ENCODE data around the gene NRG2. TPM values are rescaled to one million over a fixed set of nuclear protein-coding genes. Genes with fewer than 3 reads are reported as not detected.

NRG2 gene
- 10 to 100 TPM in 1 of 4 donors, 1 to 10 TPM in 2, not detected in 1; 2.5 to 21.2 (median 4.5) TPM for total RNA-seq

- Histone ChIP-seq H3K27ac (peak within 1 kb of the TSS; percentile 37 to 57), H3K27me3 (no peaks in the 10 kb centered on the region), H3K4me1 (peaks cover 0 to 4% of the 10 kb centered on the region in 2 donors), H3K36me3 (no peaks in the 10 kb centered on the region), H3K4me3 (peak within 1 kb of the TSS; percentile 50 to 75), H3K9me3 (no peaks in the 10 kb centered on the region)
- no peak for TF ChIP-seq POLR2A (IDR thresholded peaks at IDR 0.05)
- peak; percentile 33 to 78 (median 56) for TF ChIP-seq CTCF (IDR thresholded peaks at IDR 0.05)
- intact Hi-C loops (cut with DNase I; ENCODE audit: low total_unique reads) = no loop called here
- DNase-seq = peak; percentile 67 to 73
These were observed at the start of gene NRG2 for GRCh38 chr5:140042643-140043507. Gene NRG2 (minus strand): TSS chr5:140043299.

GRCh38 chr5:140090251-140090650, 47.2 kb upstream of the NRG2 start:
- no peaks in the 10 kb centered on the region for H3K4me1 ChIP-seq
- TF ChIP-seq POLR2A (IDR thresholded peaks at IDR 0.05) (no peak), CTCF (IDR thresholded peaks at IDR 0.05) (no peak)
- no peaks in the 10 kb centered on the region for H3K36me3 ChIP-seq
- no peak overlapping the region for H3K4me3 ChIP-seq
- H3K9me3 ChIP-seq = peaks cover 0 to 8% of the 10 kb centered on the region in 2 donors
- H3K27ac ChIP-seq = no peak overlapping the region
- intact Hi-C loops (cut with DNase I; ENCODE audit: low total_unique reads) = no loop called here
- H3K27me3 ChIP-seq = no peaks in the 10 kb centered on the region
- no peak for DNase-seq

- Histone ChIP-seq H3K27ac (no peak overlapping the region), H3K4me3 (no peak overlapping the region), H3K36me3 (no peaks in the 10 kb centered on the region), H3K4me1 (no peaks in the 10 kb centered on the region), H3K9me3 (no peaks in the 10 kb centered on the region), H3K27me3 (no peaks in the 10 kb centered on the region)
- TF ChIP-seq POLR2A (IDR thresholded peaks at IDR 0.05) (no peak), CTCF (IDR thresholded peaks at IDR 0.05) (no peak)
- DNase-seq = no peak
- intact Hi-C loops (cut with DNase I; ENCODE audit: low total_unique reads) = no loop called here
These were observed 41.4 kb upstream of the NRG2 start for GRCh38 chr5:140084541-140084940.

GRCh38 chr5:140083650-140084049, 40.6 kb upstream of the NRG2 start:
- Histone ChIP-seq H3K9me3 (no peaks in the 10 kb centered on the region), H3K4me1 (no peaks in the 10 kb centered on the region), H3K27ac (no peak overlapping the region), H3K27me3 (no peaks in the 10 kb centered on the region), H3K36me3 (no peaks in the 10 kb centered on the region), H3K4me3 (no peak overlapping the region)
- DNase-seq = no peak
- intact Hi-C loops (cut with DNase I; ENCODE audit: low total_unique reads) = no loop called here
- TF ChIP-seq POLR2A (IDR thresholded peaks at IDR 0.05) = no peak

- Histone ChIP-seq H3K9me3 (no peaks in the 10 kb centered on the region), H3K4me3 (no peak overlapping the region)
- intact Hi-C loops (cut with DNase I; ENCODE audit: low total_unique reads) = no loop called here
These were observed 40.0 kb upstream of the NRG2 start for GRCh38 chr5:140083120-140083519.

More at GRCh38 chr5:140083120-140083519, 40.0 kb upstream of the NRG2 start:
- Histone ChIP-seq H3K27ac (no peak overlapping the region), H3K36me3 (no peaks in the 10 kb centered on the region), H3K4me1 (no peaks in the 10 kb centered on the region), H3K27me3 (no peaks in the 10 kb centered on the region)
- TF ChIP-seq CTCF (IDR thresholded peaks at IDR 0.05) (no peak), POLR2A (IDR thresholded peaks at IDR 0.05) (no peak)
- DNase-seq = no peak

All from uterus (tissue), 4 donors.